Epithelial cell of prostate (primary cell): Measurements from ENCODE around the gene RSPH6A.
A peak's percentile ranks its signal among the peaks of the same experiment; 100 is the strongest.

Experiments used
- DNase-seq: peaks from one replicate; pipeline ENCODE4 v3.0.0-alpha.2; 2011; ENCODE audit warnings: low read depth, low spot score
- H3K27ac ChIP-seq: fragments of 450-650 bp; 2 replicates; pipeline ENCODE4 v1.5.1; 2017; ENCODE audit warnings: mild to moderate bottlenecking

The RSPH6A gene

GRCh38 chr19:45825917-45826893 lies 11.1 kb upstream of the RSPH6A start:
- H3K27ac ChIP-seq: no peak overlapping the region
- DNase-seq: no peak

- H3K27ac ChIP-seq: no peak overlapping the region
- DNase-seq: no peak
Measured at GRCh38 chr19:45825263-45825605, 10.1 kb upstream of the RSPH6A start.

GRCh38 chr19:45824531-45825262 lies 9.6 kb upstream of the RSPH6A start:
- H3K27ac ChIP-seq: no peak overlapping the region
- no peak for DNase-seq

- DNase-seq: peak; percentile 48
- H3K27ac ChIP-seq: no peak overlapping the region
Measured at GRCh38 chr19:45824041-45824471, 8.9 kb upstream of the RSPH6A start.

- H3K27ac ChIP-seq: no peak overlapping the region
- no peak for DNase-seq
Measured at GRCh38 chr19:45823182-45823581, 8.1 kb upstream of the RSPH6A start.

- no peak for DNase-seq
- H3K27ac ChIP-seq: no peak overlapping the region
Measured at GRCh38 chr19:45822716-45823115, 7.6 kb upstream of the RSPH6A start.

GRCh38 chr19:45821570-45821969 lies 6.5 kb upstream of the RSPH6A start:
- H3K27ac ChIP-seq: no peak overlapping the region
- no peak for DNase-seq

GRCh38 chr19:45821103-45821521 lies 6.0 kb upstream of the RSPH6A start:
- H3K27ac ChIP-seq: no peak overlapping the region
- no peak for DNase-seq

GRCh38 chr19:45820413-45821102 lies 5.5 kb upstream of the RSPH6A start:
- no peak for DNase-seq
- H3K27ac ChIP-seq: no peak overlapping the region

GRCh38 chr19:45819769-45820168 lies 4.7 kb upstream of the RSPH6A start:
- no peak for DNase-seq
- no peak overlapping the region for H3K27ac ChIP-seq

GRCh38 chr19:45817725-45818301 lies 2.7 kb upstream of the RSPH6A start:
- no peak overlapping the region for H3K27ac ChIP-seq

GRCh38 chr19:45817010-45817724 lies 2.1 kb upstream of the RSPH6A start:
- no peak overlapping the region for H3K27ac ChIP-seq
- DNase-seq: peak; percentile 46

More at GRCh38 chr19:45817725-45818301, 2.7 kb upstream of the RSPH6A start:
- no peak for DNase-seq

GRCh38 chr19:45816236-45817009 lies 1.3 kb upstream of the RSPH6A start:
- no peak for DNase-seq

GRCh38 chr19:45815481-45816216 lies 541 bp upstream of the RSPH6A start:
- no peak overlapping the region for H3K27ac ChIP-seq
- no peak for DNase-seq

More at GRCh38 chr19:45816236-45817009, 1.3 kb upstream of the RSPH6A start:
- no peak overlapping the region for H3K27ac ChIP-seq

- no peak for DNase-seq
- peak overlapping the region; percentile 46 for H3K27ac ChIP-seq
Measured at GRCh38 chr19:45814166-45814780, 835 bp downstream of the RSPH6A start.

GRCh38 chr19:45812297-45812696 lies 2.8 kb downstream of the RSPH6A start:
- H3K27ac ChIP-seq: peak overlapping the region; percentile 22
- DNase-seq: no peak

- DNase-seq: no peak
- H3K27ac ChIP-seq: peak overlapping the region; percentile 60
Measured at GRCh38 chr19:45809643-45810159, 5.4 kb downstream of the RSPH6A start.

GRCh38 chr19:45805719-45806118 lies 9.4 kb downstream of the RSPH6A start:
- no peak for DNase-seq
- no peak overlapping the region for H3K27ac ChIP-seq
